ENCODE results near the gene CERS4. TPM values are rescaled to one million over a fixed set of nuclear protein-coding genes. Genes with fewer than 3 reads are reported as not detected.

CERS4 gene
- total RNA-seq, 1 donor from 2014 or later = 26.0 TPM

GRCh38 chr19:8255426-8256125 is 46.4 kb downstream of the CERS4 start:
- no peak overlapping the region for H3K4me3 Mint-ChIP-seq (ENCODE audit: unreplicated experiment)
- peak; percentile 79 for DNase-seq (ENCODE audit: low spot score)

GRCh38 chr19:8256276-8257051 is 47.3 kb downstream of the CERS4 start:
- Mint-ChIP-seq H3K27me3 (ENCODE audit: low read depth) (no peaks in the 10 kb centered on the region), H3K27ac (ENCODE audit: unreplicated experiment) (no peak overlapping the region), H3K9me3 (ENCODE audit: low read depth) (no peaks in the 10 kb centered on the region), H3K4me3 (ENCODE audit: unreplicated experiment) (no peak overlapping the region), H3K4me1 (ENCODE audit: low read depth) (no peaks in the 10 kb centered on the region), H3K36me3 (ENCODE audit: low read depth) (peaks cover 10% of the 10 kb centered on the region)
- peak; percentile 52 for DNase-seq (ENCODE audit: low spot score)
- TF ChIP-seq CTCF (IDR thresholded peaks at IDR 0.05) = no peak

More at GRCh38 chr19:8255426-8256125, 46.4 kb downstream of the CERS4 start:
- no peak for TF ChIP-seq CTCF (IDR thresholded peaks at IDR 0.05)
- H3K9me3 Mint-ChIP-seq (ENCODE audit: low read depth) = no peaks in the 10 kb centered on the region
- H3K27me3 Mint-ChIP-seq (ENCODE audit: low read depth) = no peaks in the 10 kb centered on the region
- peaks cover 10% of the 10 kb centered on the region for H3K36me3 Mint-ChIP-seq (ENCODE audit: low read depth)
- no peak overlapping the region for H3K27ac Mint-ChIP-seq (ENCODE audit: unreplicated experiment)
- H3K4me1 Mint-ChIP-seq (ENCODE audit: low read depth) = no peaks in the 10 kb centered on the region

- peaks cover 10% of the 10 kb centered on the region for H3K36me3 Mint-ChIP-seq (ENCODE audit: low read depth)
- H3K27ac Mint-ChIP-seq (ENCODE audit: unreplicated experiment) = no peak overlapping the region
- DNase-seq (ENCODE audit: low spot score) = peak; percentile 53
- TF ChIP-seq CTCF (IDR thresholded peaks at IDR 0.05) = no peak
- no peaks in the 10 kb centered on the region for H3K4me1 Mint-ChIP-seq (ENCODE audit: low read depth)
- H3K9me3 Mint-ChIP-seq (ENCODE audit: low read depth) = no peaks in the 10 kb centered on the region
- H3K27me3 Mint-ChIP-seq (ENCODE audit: low read depth) = no peaks in the 10 kb centered on the region
- H3K4me3 Mint-ChIP-seq (ENCODE audit: unreplicated experiment) = no peak overlapping the region
Measured at GRCh38 chr19:8257052-8257443, 47.9 kb downstream of the CERS4 start.

GRCh38 chr19:8259142-8259921 is 50.2 kb downstream of the CERS4 start:
- Mint-ChIP-seq H3K4me3 (ENCODE audit: unreplicated experiment) (no peak overlapping the region), H3K4me1 (ENCODE audit: low read depth) (no peaks in the 10 kb centered on the region), H3K27ac (ENCODE audit: unreplicated experiment) (no peak overlapping the region), H3K9me3 (ENCODE audit: low read depth) (no peaks in the 10 kb centered on the region), H3K27me3 (ENCODE audit: low read depth) (no peaks in the 10 kb centered on the region), H3K36me3 (ENCODE audit: low read depth) (peaks cover 10% of the 10 kb centered on the region)
- no peak for TF ChIP-seq CTCF (IDR thresholded peaks at IDR 0.05)
- peak; percentile 47 for DNase-seq (ENCODE audit: low spot score)

- no peaks in the 10 kb centered on the region for H3K27me3 Mint-ChIP-seq (ENCODE audit: low read depth)
- peaks cover 10% of the 10 kb centered on the region for H3K36me3 Mint-ChIP-seq (ENCODE audit: low read depth)
- no peaks in the 10 kb centered on the region for H3K4me1 Mint-ChIP-seq (ENCODE audit: low read depth)
- peak; percentile 30 for DNase-seq (ENCODE audit: low spot score)
- H3K9me3 Mint-ChIP-seq (ENCODE audit: low read depth) = no peaks in the 10 kb centered on the region
- no peak overlapping the region for H3K4me3 Mint-ChIP-seq (ENCODE audit: unreplicated experiment)
- H3K27ac Mint-ChIP-seq (ENCODE audit: unreplicated experiment) = no peak overlapping the region
- no peak for TF ChIP-seq CTCF (IDR thresholded peaks at IDR 0.05)
Measured at GRCh38 chr19:8259922-8260247, 50.7 kb downstream of the CERS4 start.

All from chondrocyte (in vitro differentiated cells).